ENCODE results near the gene CIPC. TPM values are rescaled to one million over a fixed set of nuclear protein-coding genes. Genes with fewer than 3 reads are reported as not detected.

The CIPC gene
- total and polyA plus RNA-seq, 9 donors, result 7.0 to 32.4 (median 21.4) TPM

- Histone ChIP-seq H3K27ac (no peak overlapping the region), H3K4me1 (ENCODE audit: insufficient read depth) (peaks cover 1% of the 10 kb centered on the region), H3K27me3 (no peaks in the 10 kb centered on the region), H3K9me3 (no peaks in the 10 kb centered on the region), H3K36me3 (no peaks in the 10 kb centered on the region), H3K4me3 (no peak overlapping the region)
- 65 to 79% (median 74%) methylated on average over 6 of the region's 6 CpGs for WGBS, 3 donors
- TF ChIP-seq POLR2A (IDR thresholded peaks at IDR 0.05) (no peak), EP300 (IDR thresholded peaks at IDR 0.05) (no peak), CTCF (IDR thresholded peaks at IDR 0.05) (no peak)
- DNase-seq, result no peak
- intact Hi-C loops (cut with DNase I), result no loop called here
Measured at GRCh38 chr14:77105145-77105939, 7.3 kb downstream of the CIPC start.

GRCh38 chr14:77106666-77107065 lies 8.6 kb downstream of the CIPC start:
- intact Hi-C loops (cut with DNase I), result no loop called here
- H3K27ac ChIP-seq, result no peak overlapping the region
- no peaks in the 10 kb centered on the region for H3K4me1 ChIP-seq (ENCODE audit: insufficient read depth)
- TF ChIP-seq CTCF (IDR thresholded peaks at IDR 0.05), result no peak
- H3K9me3 ChIP-seq, result no peaks in the 10 kb centered on the region
- no peaks in the 10 kb centered on the region for H3K27me3 ChIP-seq
- H3K36me3 ChIP-seq, result no peaks in the 10 kb centered on the region
- H3K4me3 ChIP-seq, result no peak overlapping the region
- DNase-seq, result no peak
- 86 to 94% (median 88%) methylated on average over 3 of the region's 3 CpGs for WGBS, 3 donors

- no peak overlapping the region for H3K4me3 ChIP-seq
- no peak for TF ChIP-seq CTCF (IDR thresholded peaks at IDR 0.05)
- TF ChIP-seq POLR2A (IDR thresholded peaks at IDR 0.05), result no peak
- no peak for TF ChIP-seq EP300 (IDR thresholded peaks at IDR 0.05)
- no peaks in the 10 kb centered on the region for H3K9me3 ChIP-seq
- H3K27ac ChIP-seq, result no peak overlapping the region
- H3K36me3 ChIP-seq, result no peaks in the 10 kb centered on the region
- peaks cover 3% of the 10 kb centered on the region for H3K4me1 ChIP-seq (ENCODE audit: insufficient read depth)
- intact Hi-C loops (cut with DNase I), result no loop called here
- 72 to 83% (median 79%) methylated on average over 2 of the region's 2 CpGs for WGBS, 3 donors
- peak in 1 of 5 donors; percentile 48 for DNase-seq
- H3K27me3 ChIP-seq, result no peaks in the 10 kb centered on the region
Measured at GRCh38 chr14:77107228-77107627, 9.2 kb downstream of the CIPC start.

- Histone ChIP-seq H3K4me3 (no peak overlapping the region), H3K9me3 (no peaks in the 10 kb centered on the region), H3K27ac (no peak overlapping the region), H3K36me3 (no peaks in the 10 kb centered on the region), H3K27me3 (no peaks in the 10 kb centered on the region), H3K4me1 (ENCODE audit: insufficient read depth) (peaks cover 3% of the 10 kb centered on the region)
- TF ChIP-seq EP300 (IDR thresholded peaks at IDR 0.05) (no peak), CTCF (IDR thresholded peaks at IDR 0.05) (no peak), POLR2A (IDR thresholded peaks at IDR 0.05) (no peak)
- WGBS, 3 donors, result 90 to 97% (median 91%) methylated on average over 2 of the region's 2 CpGs
- intact Hi-C loops (cut with DNase I), result no loop called here
- no peak for DNase-seq
Measured at GRCh38 chr14:77108753-77109152, 10.7 kb downstream of the CIPC start.
